ENCODE data around the gene POLR1H.

The POLR1H gene

GRCh38 chr6:30062471-30063178 lies 1.6 kb downstream of the POLR1H start:
- no peak for DNase-seq

- no peak for DNase-seq
Observed at GRCh38 chr6:30063315-30063714, 2.2 kb downstream of the POLR1H start.

GRCh38 chr6:30066082-30066481 lies 5.0 kb downstream of the POLR1H start:
- no peak for DNase-seq

- peak; percentile 98 for DNase-seq
Observed at GRCh38 chr6:30066577-30067459, 5.8 kb downstream of the POLR1H start, which contains the start of gene PPP1R11. Gene PPP1R11, plus strand, starts transcription at chr6:30067198. Its CDS starts 213 bp downstream, at chr6:30067411.

- DNase-seq = no peak
Observed at GRCh38 chr6:30067460-30068139, 6.5 kb downstream of the POLR1H start.

- DNase-seq = no peak
Observed at GRCh38 chr6:30071081-30071818, 10.2 kb downstream of the POLR1H start.

GRCh38 chr6:30071858-30072257 lies 10.8 kb downstream of the POLR1H start:
- no peak for DNase-seq

GRCh38 chr6:30073489-30074235 lies 12.6 kb downstream of the POLR1H start:
- no peak for DNase-seq

- no peak for DNase-seq
Observed at GRCh38 chr6:30074331-30075093, 13.4 kb downstream of the POLR1H start.

GRCh38 chr6:30075094-30075789 lies 14.2 kb downstream of the POLR1H start, which contains the start of gene RNF39:
Gene RNF39, minus strand, starts transcription at chr6:30075769. Its CDS starts 184 bp downstream, at chr6:30075585.
- DNase-seq = no peak

- peak; percentile 29 for DNase-seq
Observed at GRCh38 chr6:30075790-30076732, 15.0 kb downstream of the POLR1H start.

- DNase-seq = no peak
Observed at GRCh38 chr6:30077218-30077617, 16.2 kb downstream of the POLR1H start.

GRCh38 chr6:30087876-30088275 lies 26.8 kb downstream of the POLR1H start:
- no peak for DNase-seq

- DNase-seq = no peak
Observed at GRCh38 chr6:30091577-30092381, 30.7 kb downstream of the POLR1H start.

- no peak for DNase-seq
Observed at GRCh38 chr6:30092852-30093543, 31.9 kb downstream of the POLR1H start.

GRCh38 chr6:30093951-30094661 lies 33.0 kb downstream of the POLR1H start:
- no peak for DNase-seq

GRCh38 chr6:30096829-30097228 lies 35.8 kb downstream of the POLR1H start:
- no peak for DNase-seq
